GM21786 (cell line): ENCODE data around the gene ZNF483.
"Not testable (repeated sequence)": the region's sequence is repeated elsewhere in the genome, so short reads cannot be mapped to it uniquely, and the experiment has no call there.

ENCODE experiments used
- ATAC-seq: cut with Tn5 transposase; IDR thresholded peaks from one replicate; pipeline ENCODE4 v1.9.1; 2021; ENCODE audit not compliant: unreplicated experiment

Gene ZNF483

GRCh38 chr9:111605041-111605559 lies 80.1 kb downstream of the ZNF483 start:
- no peak for ATAC-seq

GRCh38 chr9:111610149-111610548 lies 85.2 kb downstream of the ZNF483 start:
- no peak for ATAC-seq

- no peak for ATAC-seq
Observed at GRCh38 chr9:111610845-111611244, 85.9 kb downstream of the ZNF483 start.

- ATAC-seq = no peak
Observed at GRCh38 chr9:111613436-111614040, 88.6 kb downstream of the ZNF483 start.

GRCh38 chr9:111615928-111616327 lies 90.9 kb downstream of the ZNF483 start:
- ATAC-seq = no peak

GRCh38 chr9:111617349-111617748 lies 92.4 kb downstream of the ZNF483 start:
- not testable (repeated sequence) for ATAC-seq

- ATAC-seq = no peak
Observed at GRCh38 chr9:111621895-111622480, 97.0 kb downstream of the ZNF483 start.

GRCh38 chr9:111622626-111623025 lies 97.6 kb downstream of the ZNF483 start:
- no peak for ATAC-seq
